H9 (cell line): ENCODE measurements around the gene TMEM50B. TPM values are rescaled to one million over a fixed set of nuclear protein-coding genes. Genes with fewer than 3 reads are reported as not detected.

ENCODE experiments used
- DNase-seq: peaks from one replicate; pipeline ENCODE4 v3.0.0-alpha.2; 2017
- H2AFZ ChIP-seq: one replicate; pipeline ENCODE4 v1.6.1; 2013; ENCODE audit warnings: mild to moderate bottlenecking, low read length, control low read depth, moderate library complexity
- H2AK5ac ChIP-seq: 2 replicates; pipeline ENCODE4 v1.6.1; 2013; ENCODE audit warnings: low read length, control low read depth, mixed read lengths; ENCODE audit not compliant: insufficient read length
- H2BK120ac ChIP-seq: one replicate; pipeline ENCODE4 v1.6.1; 2013; ENCODE audit warnings: low read depth, mild to moderate bottlenecking, low read length, control low read depth, inconsistent platforms; ENCODE audit not compliant: poor library complexity, severe bottlenecking
- H2BK12ac ChIP-seq: 2 replicates; pipeline ENCODE4 v1.6.1; 2013; ENCODE audit warnings: low read length, control low read depth, mixed read lengths, low read depth; ENCODE audit not compliant: insufficient read length
- H2BK15ac ChIP-seq: 2 replicates; pipeline ENCODE4 v1.6.1; 2013; ENCODE audit warnings: low read depth, low read length, control low read depth
- H2BK20ac ChIP-seq: one replicate; pipeline ENCODE4 v1.6.1; 2013; ENCODE audit warnings: low read depth, mild to moderate bottlenecking, low read length, control low read depth, inconsistent platforms; ENCODE audit not compliant: poor library complexity, severe bottlenecking
- H2BK5ac ChIP-seq: 2 replicates; pipeline ENCODE4 v1.6.1; 2013; ENCODE audit warnings: low read length, control low read depth, mixed read lengths; ENCODE audit not compliant: insufficient read length
- H3K14ac ChIP-seq: 2 replicates; pipeline ENCODE4 v1.6.1; 2013; ENCODE audit warnings: low read length, control low read depth; ENCODE audit not compliant: insufficient read depth
- H3K18ac ChIP-seq: 2 replicates; pipeline ENCODE4 v1.6.1; 2013; ENCODE audit warnings: low read depth, mild to moderate bottlenecking, mixed read lengths, low read length, control low read depth; ENCODE audit not compliant: insufficient read length
- H3K23ac ChIP-seq: 2 replicates; pipeline ENCODE4 v1.6.1; 2013; ENCODE audit warnings: low read length, control low read depth, mixed read lengths, low read depth; ENCODE audit not compliant: insufficient read length
- H3K23me2 ChIP-seq: 2 replicates; pipeline ENCODE4 v1.6.1; 2013; ENCODE audit warnings: low read depth, mild to moderate bottlenecking, mixed read lengths, low read length, control low read depth; ENCODE audit not compliant: insufficient read length, poor library complexity, severe bottlenecking
- H3K27ac ChIP-seq: 2 replicates; pipeline ENCODE4 v1.5.1; 2013; ENCODE audit warnings: low read length, control low read depth, mixed read lengths, low read depth; ENCODE audit not compliant: insufficient read length
- H3K27me3 ChIP-seq: 2 replicates; pipeline ENCODE4 v1.6.1; 2013; ENCODE audit warnings: low read length, control low read depth, inconsistent platforms; ENCODE audit not compliant: insufficient read depth
- H3K4ac ChIP-seq: 2 replicates; pipeline ENCODE4 v1.6.1; 2013; ENCODE audit warnings: low read depth, mild to moderate bottlenecking, control low read depth, inconsistent platforms, low read length, moderate library complexity
- H3K4me1 ChIP-seq: 2 replicates; pipeline ENCODE4 v1.6.1; 2013; ENCODE audit warnings: low read length, control low read depth, inconsistent platforms; ENCODE audit not compliant: insufficient read depth
- H3K4me2 ChIP-seq: 2 replicates; pipeline ENCODE4 v1.6.1; 2013; ENCODE audit warnings: low read length, control low read depth, mixed read lengths; ENCODE audit not compliant: insufficient read length, insufficient read depth
- H3K56ac ChIP-seq: 2 replicates; pipeline ENCODE4 v1.6.1; 2013; ENCODE audit warnings: low read depth, mild to moderate bottlenecking, mixed read lengths, low read length, control low read depth; ENCODE audit not compliant: insufficient read length
- H3K79me1 ChIP-seq: 2 replicates; pipeline ENCODE4 v1.6.1; 2013; ENCODE audit warnings: low read depth, mild to moderate bottlenecking, moderate library complexity, low read length, control low read depth, inconsistent platforms; ENCODE audit not compliant: insufficient read depth, poor library complexity, severe bottlenecking
- H3K79me2 ChIP-seq: 2 replicates; pipeline ENCODE4 v1.6.1; 2013; ENCODE audit warnings: low read length, control low read depth, inconsistent platforms; ENCODE audit not compliant: insufficient read depth
- H3K9ac ChIP-seq: 2 replicates; pipeline ENCODE4 v1.6.1; 2013; ENCODE audit warnings: low read length, control low read depth, mixed read lengths; ENCODE audit not compliant: insufficient read length; ENCODE audit errors: extremely low read depth
- H3K9me3 ChIP-seq: one replicate; pipeline ENCODE4 v1.6.1; 2013; ENCODE audit warnings: low read depth, low read length, inconsistent platforms; ENCODE audit not compliant: control insufficient read depth
- H3T11ph ChIP-seq: one replicate; pipeline ENCODE4 v1.6.1; 2013; ENCODE audit warnings: mild to moderate bottlenecking, low read length, control low read depth, inconsistent platforms
- H4K20me1 ChIP-seq: one replicate; pipeline ENCODE4 v1.6.1; 2013; ENCODE audit not compliant: control insufficient read depth, insufficient read length, insufficient read depth
- H4K5ac ChIP-seq: 2 replicates; pipeline ENCODE4 v1.6.1; 2013; ENCODE audit warnings: low read depth, mild to moderate bottlenecking, mixed read lengths, low read length, control low read depth; ENCODE audit not compliant: insufficient read length
- H4K8ac ChIP-seq: replicated peaks from 2 replicates; pipeline ENCODE4 v1.6.1; 2013; ENCODE audit warnings: low read length, control low read depth, mixed read lengths, low read depth; ENCODE audit not compliant: insufficient read length
- H4K91ac ChIP-seq: 2 replicates; pipeline ENCODE4 v1.6.1; 2013; ENCODE audit warnings: low read depth, mild to moderate bottlenecking, moderate library complexity, mixed read lengths, low read length, control low read depth; ENCODE audit not compliant: insufficient read length
- H3K27ac Mint-ChIP-seq, 3 experiments: 2 replicates in 2 of 3; 3 replicates in 1 of 3; pipeline ENCODE4 v1.8.0; 2020 to 2021; ENCODE audit warnings: mixed read lengths in 3 of 3, mild to moderate bottlenecking in 1 of 3, moderate library complexity in 1 of 3
- H3K27me3 Mint-ChIP-seq: 2 replicates; pipeline ENCODE4 v1.8.0; 2021; ENCODE audit warnings: low read depth, mild to moderate bottlenecking, moderate library complexity, mixed read lengths
- H3K36me3 Mint-ChIP-seq, 3 experiments: 2 replicates in 2 of 3; 3 replicates in 1 of 3; pipeline ENCODE4 v1.8.0; 2020 to 2021; ENCODE audit warnings: low read depth in 3 of 3, mixed read lengths in 3 of 3; ENCODE audit not compliant: insufficient read depth in 1 of 3
- H3K4me1 Mint-ChIP-seq, 2 experiments: 2 replicates each; pipeline ENCODE4 v1.8.0; 2020; ENCODE audit warnings: mixed read lengths in 2 of 2
- H3K4me3 Mint-ChIP-seq, 2 experiments: 2 replicates in 1 of 2; 3 replicates in 1 of 2; pipeline ENCODE4 v1.8.0; 2020 to 2021; ENCODE audit warnings: mild to moderate bottlenecking in 2 of 2, mixed read lengths in 2 of 2, moderate library complexity in 1 of 2
- H3K9me3 Mint-ChIP-seq, 2 experiments: 2 replicates in 1 of 2; 3 replicates in 1 of 2; pipeline ENCODE4 v1.8.0; 2020; ENCODE audit warnings: mild to moderate bottlenecking in 2 of 2, mixed read lengths in 2 of 2, moderate library complexity in 1 of 2
- CTCF ChIP-seq: fragments of 200-600 bp; sonication (generic); conservative IDR thresholded peaks from 3 replicates; pipeline ENCODE4 v1.8.0; 2021; ENCODE audit warnings: antibody characterized with exemption, mild to moderate bottlenecking
- WGBS: extraction: QIAGEN DNeasy Blood & Tissue Kit; methylation state at CpG from one replicate; pipeline ENCODE4 v1.1.7; 2013; ENCODE audit warnings: missing lambda C conversion rate, low lambda C conversion rate, mixed read lengths; ENCODE audit not compliant: insufficient read length; ENCODE audit errors: extremely low coverage; 5-methylcytosine and 5-hydroxymethylcytosine counted together
- total RNA-seq: library from RNA; stranded (reverse); gene quantifications from 2 replicates; pipeline ENCODE4 v1.2.1, GENCODE V29; 2021

TMEM50B gene
- total RNA-seq, 1 experiment from 2014 or later = 17.6 TPM

GRCh38 chr21:33477066-33477465 is 2.7 kb downstream of the TMEM50B start:
- Histone ChIP-seq H3K27me3 (no peaks in the 10 kb centered on the region), H3K9ac (no peak overlapping the region), H3K23ac (no peak overlapping the region), H2AK5ac (no peak overlapping the region), H3T11ph (no peak overlapping the region), H3K4me2 (no peak overlapping the region), H2AFZ (no peak overlapping the region), H3K79me2 (no peaks in the 10 kb centered on the region), H4K20me1 (no peaks in the 10 kb centered on the region), H4K5ac (no peak overlapping the region), H3K56ac (no peak overlapping the region), H3K27ac (no peak overlapping the region), H3K9me3 (no peaks in the 10 kb centered on the region), H2BK5ac (no peak overlapping the region), H2BK15ac (no peak overlapping the region), H3K23me2 (peaks cover 20% of the 10 kb centered on the region), H3K79me1 (peaks cover 2% of the 10 kb centered on the region), H3K4ac (no peak overlapping the region), H2BK20ac (no peak overlapping the region), H4K8ac (no peak overlapping the region), H2BK120ac (no peak overlapping the region), H3K4me1 (peaks cover 2% of the 10 kb centered on the region; the same call in 1 of the 2 replicates), H3K18ac (no peak overlapping the region), H2BK12ac (no peak overlapping the region), H3K14ac (no peak overlapping the region), H4K91ac (no peak overlapping the region)
- Mint-ChIP-seq H3K4me1 (peaks cover 6 to 8% of the 10 kb centered on the region in 2 experiments), H3K27me3 (peaks cover 2% of the 10 kb centered on the region; the same call in 1 of the 2 replicates), H3K4me3 (no peak overlapping the region), H3K9me3 (no peaks in the 10 kb centered on the region), H3K27ac (no peak overlapping the region), H3K36me3 (no peaks in the 10 kb centered on the region; a peak in 2 of 7 replicates)
- no peak for DNase-seq
- no peak for TF ChIP-seq CTCF
- no CpG with 5 or more reads among the region's 7 CpGs for WGBS
